A673 (cell line): ENCODE data around the gene FGGY.

Experiments
- EZH2 ChIP-seq: fragments of 200-600 bp; sonication (generic); IDR thresholded peaks from 2 replicates; pipeline ENCODE4 v1.6.1; 2017; ENCODE audit warnings: borderline replicate concordance, low read depth, mild to moderate bottlenecking, mixed read lengths, antibody characterized with exemption, low read length; ENCODE audit not compliant: poor library complexity, severe bottlenecking
- TF ChIP-seq, protein P1 (sequence below): fragments of 300-800, 200-600 bp; sonication (generic); conservative IDR thresholded peaks from 2 replicates; pipeline ENCODE4 v1.5.1; 2017; ENCODE audit warnings: low read depth, mild to moderate bottlenecking, antibody characterized with exemption, low read length, moderate library complexity, mixed read lengths

DNA sequence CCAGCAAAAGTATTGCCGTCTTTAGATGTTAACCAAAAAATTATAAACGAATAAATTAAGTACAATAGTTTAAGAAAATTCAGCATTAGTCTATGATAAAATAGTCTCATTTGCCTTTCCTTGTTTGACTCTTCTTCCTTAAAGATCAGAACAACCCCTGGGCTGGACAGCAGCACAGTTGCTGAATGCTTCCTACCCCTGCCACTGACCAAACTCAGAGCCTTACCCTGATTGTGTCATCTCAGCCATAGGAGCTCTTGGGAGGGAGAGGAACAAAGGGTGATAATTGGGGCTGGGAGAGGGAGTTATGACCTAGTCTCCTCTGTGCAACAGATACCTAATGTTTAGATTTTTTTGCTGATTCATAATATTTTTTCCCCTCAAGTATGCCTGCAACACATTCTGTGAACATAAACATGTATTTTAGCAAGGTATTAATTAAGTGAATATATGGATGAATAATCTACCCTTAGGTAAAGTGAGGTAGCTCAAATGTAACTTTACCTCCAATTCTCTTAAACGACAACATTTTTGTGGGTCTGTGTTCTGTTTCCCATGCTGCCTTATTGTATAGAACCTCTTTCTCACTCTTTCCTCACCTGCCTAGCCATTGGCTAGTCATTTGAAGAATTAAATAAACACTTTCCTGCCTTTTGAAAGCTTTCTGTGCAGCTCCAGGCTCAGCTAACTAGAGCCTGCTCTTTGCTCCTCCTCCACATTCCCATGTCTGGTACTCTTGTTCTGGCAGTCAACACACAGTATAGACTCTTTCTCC, 46.1 kb downstream of the FGGY start:
- TF ChIP-seq, protein P1, sequence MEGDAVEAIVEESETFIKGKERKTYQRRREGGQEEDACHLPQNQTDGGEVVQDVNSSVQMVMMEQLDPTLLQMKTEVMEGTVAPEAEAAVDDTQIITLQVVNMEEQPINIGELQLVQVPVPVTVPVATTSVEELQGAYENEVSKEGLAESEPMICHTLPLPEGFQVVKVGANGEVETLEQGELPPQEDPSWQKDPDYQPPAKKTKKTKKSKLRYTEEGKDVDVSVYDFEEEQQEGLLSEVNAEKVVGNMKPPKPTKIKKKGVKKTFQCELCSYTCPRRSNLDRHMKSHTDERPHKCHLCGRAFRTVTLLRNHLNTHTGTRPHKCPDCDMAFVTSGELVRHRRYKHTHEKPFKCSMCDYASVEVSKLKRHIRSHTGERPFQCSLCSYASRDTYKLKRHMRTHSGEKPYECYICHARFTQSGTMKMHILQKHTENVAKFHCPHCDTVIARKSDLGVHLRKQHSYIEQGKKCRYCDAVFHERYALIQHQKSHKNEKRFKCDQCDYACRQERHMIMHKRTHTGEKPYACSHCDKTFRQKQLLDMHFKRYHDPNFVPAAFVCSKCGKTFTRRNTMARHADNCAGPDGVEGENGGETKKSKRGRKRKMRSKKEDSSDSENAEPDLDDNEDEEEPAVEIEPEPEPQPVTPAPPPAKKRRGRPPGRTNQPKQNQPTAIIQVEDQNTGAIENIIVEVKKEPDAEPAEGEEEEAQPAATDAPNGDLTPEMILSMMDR, result no peak
- TF ChIP-seq EZH2, result no peak
